ENCODE data around the gene CCBE1.

Gene CCBE1

DNA sequence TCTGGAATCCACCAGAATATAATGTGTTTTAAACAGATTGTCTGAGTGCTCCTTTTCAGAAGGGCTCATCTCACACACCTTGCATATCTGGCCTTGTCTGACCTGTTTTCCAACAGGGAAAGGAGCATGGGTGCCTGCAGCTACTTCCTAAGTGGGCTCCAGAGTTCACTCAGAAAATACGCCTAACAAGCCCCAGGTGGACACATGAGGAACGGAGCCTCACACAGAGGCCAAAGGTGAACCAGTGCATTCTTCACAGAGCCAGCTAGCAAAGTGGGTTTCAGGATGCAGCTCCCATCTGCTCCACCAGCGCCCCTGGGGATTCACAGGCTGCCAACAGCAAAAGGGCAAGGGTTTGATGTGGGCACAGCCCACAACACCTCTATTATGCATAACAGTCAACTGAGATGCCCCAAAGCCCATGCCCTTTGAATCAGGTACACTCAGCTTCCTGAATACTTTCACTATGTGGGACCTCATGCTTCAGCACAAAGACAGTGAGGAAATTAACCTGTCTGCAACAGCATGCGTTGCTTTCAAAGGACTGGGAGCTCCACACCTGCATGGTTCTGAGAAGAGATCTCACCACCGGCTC is 86.6 kb downstream of the CCBE1 start:
- Histone ChIP-seq H3K27me3 (ENCODE audit: control insufficient read depth, insufficient read depth, low read length) (no peaks in the 10 kb centered on the region), H3K9me3 (ENCODE audit: control insufficient read depth, insufficient read depth, low read length) (no peaks in the 10 kb centered on the region), H3K4me1 (ENCODE audit: control insufficient read depth, insufficient read depth, low read length) (0 out of 2 replicates have a peak, but pooled peaks cover 2% of the 10 kb centered on the region), H3K27ac (ENCODE audit: low read length) (no peak overlapping the region), H3K4me3 (ENCODE audit: low read length) (no peak overlapping the region), H3K36me3 (ENCODE audit: control insufficient read depth, insufficient read depth, low read length) (no peaks in the 10 kb centered on the region)
- no CpG with 5 or more reads among the region's 5 CpGs for WGBS (ENCODE audit: insufficient coverage, insufficient read length)
- DNase-seq (ENCODE audit: low read depth, low spot score), result no peak

DNA sequence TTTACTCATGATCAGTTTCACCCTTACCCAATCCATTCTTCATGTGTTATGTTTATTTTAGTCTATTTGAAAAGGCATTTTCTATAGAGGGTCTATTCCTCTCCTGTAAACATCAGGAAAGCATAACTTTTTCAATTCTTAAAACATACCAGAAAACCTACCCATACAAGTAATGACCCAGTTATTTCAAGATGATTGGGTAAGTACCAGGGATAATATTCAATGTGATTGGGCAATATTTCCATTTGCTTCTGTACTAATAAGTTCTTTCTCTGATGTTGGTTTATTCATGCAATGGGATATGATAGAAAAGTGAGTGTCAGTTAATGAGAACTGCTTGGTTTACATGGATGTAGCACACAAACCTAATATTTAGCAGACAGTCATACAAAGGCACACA is 87.6 kb downstream of the CCBE1 start:
- H3K27me3 ChIP-seq (ENCODE audit: control insufficient read depth, insufficient read depth, low read length), result no peaks in the 10 kb centered on the region
- H3K4me1 ChIP-seq (ENCODE audit: control insufficient read depth, insufficient read depth, low read length), result 0 out of 2 replicates have a peak, but pooled peaks cover 2% of the 10 kb centered on the region
- no peaks in the 10 kb centered on the region for H3K36me3 ChIP-seq (ENCODE audit: control insufficient read depth, insufficient read depth, low read length)
- H3K9me3 ChIP-seq (ENCODE audit: control insufficient read depth, insufficient read depth, low read length), result no peaks in the 10 kb centered on the region
- DNase-seq (ENCODE audit: low read depth, low spot score), result no peak
- no peak overlapping the region for H3K27ac ChIP-seq (ENCODE audit: low read length)
- H3K4me3 ChIP-seq (ENCODE audit: low read length), result no peak overlapping the region

DNA sequence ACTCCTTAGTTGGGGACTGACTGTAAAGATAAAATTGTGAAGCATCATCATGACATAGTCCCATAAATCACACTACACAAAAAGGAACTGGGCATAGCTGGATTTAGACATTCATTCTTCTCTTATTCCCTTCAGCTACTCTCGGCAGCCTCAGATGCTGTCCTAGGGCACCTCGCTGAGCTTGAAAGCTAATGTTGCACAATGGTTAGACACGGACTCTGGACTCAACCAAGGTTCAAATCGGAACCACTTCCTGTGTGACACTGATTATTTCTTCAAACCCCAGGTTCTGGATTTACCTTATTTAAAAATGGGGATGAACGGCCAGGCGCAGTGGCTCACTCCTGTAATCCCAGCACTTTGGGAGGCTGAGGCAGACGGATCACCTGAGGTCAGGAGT is 89.8 kb downstream of the CCBE1 start:
- no peaks in the 10 kb centered on the region for H3K36me3 ChIP-seq (ENCODE audit: control insufficient read depth, insufficient read depth, low read length)
- 0 out of 2 replicates have a peak, but pooled peaks cover 2% of the 10 kb centered on the region for H3K4me1 ChIP-seq (ENCODE audit: control insufficient read depth, insufficient read depth, low read length)
- no peak for DNase-seq (ENCODE audit: low read depth, low spot score)
- no CpG with 5 or more reads among the region's 7 CpGs for WGBS (ENCODE audit: insufficient coverage, insufficient read length)
- no peaks in the 10 kb centered on the region for H3K9me3 ChIP-seq (ENCODE audit: control insufficient read depth, insufficient read depth, low read length)
- H3K27ac ChIP-seq (ENCODE audit: low read length), result no peak overlapping the region
- no peaks in the 10 kb centered on the region for H3K27me3 ChIP-seq (ENCODE audit: control insufficient read depth, insufficient read depth, low read length)
- H3K4me3 ChIP-seq (ENCODE audit: low read length), result no peak overlapping the region

DNA sequence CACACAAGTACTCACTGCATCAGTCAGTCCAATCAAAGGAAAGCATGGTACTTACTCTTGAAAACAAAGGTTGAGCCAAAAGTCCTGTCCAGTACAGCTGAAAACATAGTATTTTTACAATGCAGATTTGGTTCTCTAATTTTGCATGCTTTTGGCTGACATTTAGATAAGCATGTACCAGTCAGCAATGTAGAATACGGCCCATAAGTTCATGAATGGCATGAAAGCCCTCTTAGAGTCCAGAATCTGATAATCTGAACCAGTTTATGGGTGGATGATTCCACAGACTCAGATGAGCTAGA is 90.2 kb downstream of the CCBE1 start:
- no peak overlapping the region for H3K27ac ChIP-seq (ENCODE audit: low read length)
- DNase-seq (ENCODE audit: low read depth, low spot score), result no peak
- H3K27me3 ChIP-seq (ENCODE audit: control insufficient read depth, insufficient read depth, low read length), result no peaks in the 10 kb centered on the region

DNA sequence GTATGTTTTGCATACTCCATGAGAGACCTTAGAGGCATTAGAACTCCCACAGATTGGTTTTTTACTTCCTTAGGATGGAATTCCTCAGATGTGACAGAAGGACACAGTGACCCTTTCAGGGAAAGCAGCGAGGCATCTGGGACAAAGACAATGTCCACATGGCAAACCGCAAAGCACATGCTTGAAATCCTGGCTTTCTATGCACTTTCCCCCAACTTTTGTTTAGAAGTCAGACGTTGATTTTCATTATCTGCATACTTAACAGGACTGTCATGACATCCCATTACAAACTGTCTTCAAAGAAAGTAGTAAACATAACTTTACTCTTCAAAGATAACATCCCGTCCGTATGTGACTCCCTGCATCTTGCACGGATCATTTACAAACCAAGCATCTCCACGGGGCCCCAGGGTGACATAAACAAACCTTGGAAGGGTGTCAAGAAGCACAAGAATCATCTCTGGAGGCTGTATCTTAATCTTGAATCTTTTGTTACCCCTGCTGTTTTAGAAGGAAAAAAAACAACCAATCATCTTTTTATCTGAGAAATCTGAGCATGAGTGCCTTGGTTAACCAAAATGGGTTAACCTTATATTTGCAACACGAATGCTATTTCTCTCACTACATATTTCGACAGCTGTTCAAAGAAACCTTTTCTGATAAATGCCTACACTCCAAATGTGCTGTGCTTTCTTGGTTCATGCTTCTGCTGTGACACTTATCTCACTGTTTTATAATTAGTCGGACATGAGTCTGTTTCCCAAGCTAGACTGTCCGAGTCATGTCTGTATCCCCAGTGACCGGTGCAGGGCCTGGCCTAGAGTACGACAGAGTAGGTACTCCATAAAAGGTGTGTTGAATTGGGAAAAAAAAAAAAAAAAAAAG is 90.8 kb downstream of the CCBE1 start:
- WGBS (ENCODE audit: insufficient coverage, insufficient read length), result no CpG with 5 or more reads among the region's 13 CpGs
- no peaks in the 10 kb centered on the region for H3K27me3 ChIP-seq (ENCODE audit: control insufficient read depth, insufficient read depth, low read length)
- H3K9me3 ChIP-seq (ENCODE audit: control insufficient read depth, insufficient read depth, low read length), result no peaks in the 10 kb centered on the region
- H3K36me3 ChIP-seq (ENCODE audit: control insufficient read depth, insufficient read depth, low read length), result no peaks in the 10 kb centered on the region
- H3K4me1 ChIP-seq (ENCODE audit: control insufficient read depth, insufficient read depth, low read length), result 0 out of 2 replicates have a peak, but pooled peaks cover 2% of the 10 kb centered on the region
- H3K4me3 ChIP-seq (ENCODE audit: low read length), result no peak overlapping the region
- no peak for DNase-seq (ENCODE audit: low read depth, low spot score)
- no peak overlapping the region for H3K27ac ChIP-seq (ENCODE audit: low read length)

More for the DNA sequence above, 90.2 kb downstream of the CCBE1 start:
- no CpG with 5 or more reads among the region's 1 CpG for WGBS (ENCODE audit: insufficient coverage, insufficient read length)
- Histone ChIP-seq H3K36me3 (ENCODE audit: control insufficient read depth, insufficient read depth, low read length) (no peaks in the 10 kb centered on the region), H3K4me3 (ENCODE audit: low read length) (no peak overlapping the region), H3K4me1 (ENCODE audit: control insufficient read depth, insufficient read depth, low read length) (0 out of 2 replicates have a peak, but pooled peaks cover 2% of the 10 kb centered on the region), H3K9me3 (ENCODE audit: control insufficient read depth, insufficient read depth, low read length) (no peaks in the 10 kb centered on the region)

DNA sequence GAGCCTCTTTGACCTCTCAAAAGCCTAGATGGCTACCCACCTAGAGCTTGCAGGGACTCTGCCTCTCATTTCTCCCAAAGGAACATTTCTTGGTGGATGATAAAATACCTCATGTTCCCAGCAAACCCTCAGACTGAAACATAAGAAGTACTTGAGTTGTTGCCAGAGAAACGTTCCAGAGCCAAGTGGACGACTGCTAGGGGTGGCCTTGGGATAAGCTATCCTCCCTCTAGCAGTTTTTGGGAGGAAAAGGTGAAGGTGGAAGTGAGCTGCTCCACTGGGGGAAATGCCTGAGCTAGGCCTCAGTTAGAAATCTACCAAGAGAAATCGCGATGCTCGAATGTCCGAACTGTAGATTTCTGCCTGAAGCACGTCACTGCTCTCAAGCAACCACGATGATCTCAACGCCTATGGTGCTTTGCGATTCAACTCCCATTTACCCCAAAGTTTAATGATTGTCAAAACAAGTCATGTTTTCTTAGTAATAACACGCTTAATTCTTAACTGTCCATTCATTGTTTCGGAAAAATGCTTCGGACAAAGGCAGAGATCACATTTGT is 91.5 kb downstream of the CCBE1 start:
- H3K9me3 ChIP-seq (ENCODE audit: control insufficient read depth, insufficient read depth, low read length), result no peaks in the 10 kb centered on the region
- no peaks in the 10 kb centered on the region for H3K36me3 ChIP-seq (ENCODE audit: control insufficient read depth, insufficient read depth, low read length)
- WGBS (ENCODE audit: insufficient coverage, insufficient read length), result no CpG with 5 or more reads among the region's 13 CpGs
- H3K27ac ChIP-seq (ENCODE audit: low read length), result no peak overlapping the region
- no peak for DNase-seq (ENCODE audit: low read depth, low spot score)
- H3K4me3 ChIP-seq (ENCODE audit: low read length), result no peak overlapping the region
- H3K4me1 ChIP-seq (ENCODE audit: control insufficient read depth, insufficient read depth, low read length), result no peaks in the 10 kb centered on the region
- no peaks in the 10 kb centered on the region for H3K27me3 ChIP-seq (ENCODE audit: control insufficient read depth, insufficient read depth, low read length)

DNA sequence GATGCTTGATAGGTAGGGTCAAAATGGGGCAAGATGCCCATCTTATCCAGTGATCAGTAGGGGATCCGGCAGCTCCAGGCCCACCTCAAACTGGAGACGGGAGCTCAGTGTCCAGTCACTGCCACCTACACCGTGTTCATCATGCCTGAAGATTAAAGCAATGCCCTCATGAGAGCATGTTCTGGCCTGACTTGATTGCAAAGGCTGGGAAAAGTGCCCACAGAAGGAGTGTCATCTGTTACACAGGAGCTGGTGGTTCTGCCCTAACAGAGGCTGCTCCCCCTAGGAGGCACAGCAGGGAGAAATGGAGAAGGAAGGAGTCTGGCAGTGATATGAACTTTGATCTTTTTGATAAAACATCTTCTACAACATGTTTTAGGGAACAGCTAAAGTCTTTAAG is 92.3 kb downstream of the CCBE1 start:
- no peak for DNase-seq (ENCODE audit: low read depth, low spot score)
- H3K36me3 ChIP-seq (ENCODE audit: control insufficient read depth, insufficient read depth, low read length), result no peaks in the 10 kb centered on the region

DNA sequence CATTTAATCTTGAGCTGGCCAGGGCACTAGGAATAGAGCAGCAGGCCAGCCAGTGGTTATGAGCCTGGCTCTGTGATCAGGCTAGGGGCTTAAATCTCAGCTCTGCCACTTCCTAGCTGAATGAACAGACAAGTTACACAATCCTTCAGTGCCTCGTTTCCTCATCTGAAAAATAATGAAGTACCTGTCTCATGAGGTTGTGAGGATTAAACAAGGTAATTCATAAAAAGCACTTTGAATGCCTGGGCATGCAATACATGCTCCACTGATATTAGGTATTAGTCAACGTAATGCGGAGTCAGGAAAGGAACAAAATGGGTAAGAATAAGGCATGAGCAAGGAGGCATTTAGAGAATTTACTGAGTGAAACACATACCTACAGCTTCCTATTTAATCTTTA is 100.2 kb downstream of the CCBE1 start:
- Histone ChIP-seq H3K4me1 (ENCODE audit: control insufficient read depth, insufficient read depth, low read length) (no peaks in the 10 kb centered on the region), H3K4me3 (ENCODE audit: low read length) (no peak overlapping the region), H3K36me3 (ENCODE audit: control insufficient read depth, insufficient read depth, low read length) (no peaks in the 10 kb centered on the region), H3K9me3 (ENCODE audit: control insufficient read depth, insufficient read depth, low read length) (no peaks in the 10 kb centered on the region), H3K27me3 (ENCODE audit: control insufficient read depth, insufficient read depth, low read length) (no peaks in the 10 kb centered on the region), H3K27ac (ENCODE audit: low read length) (no peak overlapping the region)
- DNase-seq (ENCODE audit: low read depth, low spot score), result no peak
- no CpG with 5 or more reads among the region's 3 CpGs for WGBS (ENCODE audit: insufficient coverage, insufficient read length)

More for the DNA sequence above, 92.3 kb downstream of the CCBE1 start:
- Histone ChIP-seq H3K27ac (ENCODE audit: low read length) (no peak overlapping the region), H3K27me3 (ENCODE audit: control insufficient read depth, insufficient read depth, low read length) (no peaks in the 10 kb centered on the region), H3K4me1 (ENCODE audit: control insufficient read depth, insufficient read depth, low read length) (no peaks in the 10 kb centered on the region), H3K9me3 (ENCODE audit: control insufficient read depth, insufficient read depth, low read length) (no peaks in the 10 kb centered on the region), H3K4me3 (ENCODE audit: low read length) (no peak overlapping the region)
- WGBS (ENCODE audit: insufficient coverage, insufficient read length), result no CpG with 5 or more reads among the region's 3 CpGs

DNA sequence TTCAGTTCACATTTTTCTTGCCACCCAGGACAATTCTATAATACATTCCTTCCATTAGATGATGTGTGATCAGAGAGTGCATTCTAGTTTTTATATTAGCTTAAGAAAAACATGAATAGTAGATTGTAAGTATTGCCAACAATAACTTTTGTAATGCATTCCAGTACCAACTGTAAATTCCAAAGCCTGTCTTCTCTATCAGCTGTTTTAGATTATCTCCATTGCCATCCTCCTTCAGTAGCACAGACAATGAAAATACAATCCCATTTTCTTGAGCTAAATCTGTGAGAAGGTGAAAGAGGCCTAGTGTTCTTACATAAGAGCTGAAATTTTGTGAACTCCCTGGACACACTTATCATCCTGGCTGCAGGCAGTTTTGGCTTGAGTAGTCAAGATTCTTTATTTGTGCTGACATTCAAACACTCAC is 103.9 kb downstream of the CCBE1 start:
- DNase-seq (ENCODE audit: low read depth, low spot score), result no peak
- H3K4me1 ChIP-seq (ENCODE audit: control insufficient read depth, insufficient read depth, low read length), result no peaks in the 10 kb centered on the region
- no peaks in the 10 kb centered on the region for H3K27me3 ChIP-seq (ENCODE audit: control insufficient read depth, insufficient read depth, low read length)
- no peaks in the 10 kb centered on the region for H3K36me3 ChIP-seq (ENCODE audit: control insufficient read depth, insufficient read depth, low read length)
- no peaks in the 10 kb centered on the region for H3K9me3 ChIP-seq (ENCODE audit: control insufficient read depth, insufficient read depth, low read length)
- no peak overlapping the region for H3K27ac ChIP-seq (ENCODE audit: low read length)
- H3K4me3 ChIP-seq (ENCODE audit: low read length), result no peak overlapping the region

DNA sequence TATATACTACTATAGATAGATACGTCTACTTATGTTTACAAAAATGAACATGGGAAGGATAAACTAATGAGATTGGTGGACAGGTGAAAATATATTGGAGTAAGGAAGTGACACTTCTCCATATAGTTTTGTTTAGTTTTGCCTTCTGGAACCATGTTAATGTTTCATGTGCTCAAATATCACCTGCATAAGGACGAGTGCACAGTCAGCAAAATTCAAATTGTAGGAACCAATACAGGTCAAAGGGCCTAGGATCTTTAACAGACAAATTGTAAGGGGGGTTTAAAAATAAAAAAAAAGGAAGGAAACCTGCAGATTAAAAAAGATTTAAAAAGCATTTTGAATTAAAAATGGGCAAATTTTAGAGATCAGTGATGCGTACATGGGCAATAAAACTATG is 104.6 kb downstream of the CCBE1 start:
- no peaks in the 10 kb centered on the region for H3K9me3 ChIP-seq (ENCODE audit: control insufficient read depth, insufficient read depth, low read length)
- H3K4me3 ChIP-seq (ENCODE audit: low read length), result no peak overlapping the region
- no peaks in the 10 kb centered on the region for H3K27me3 ChIP-seq (ENCODE audit: control insufficient read depth, insufficient read depth, low read length)
- no peak overlapping the region for H3K27ac ChIP-seq (ENCODE audit: low read length)
- DNase-seq (ENCODE audit: low read depth, low spot score), result no peak
- H3K4me1 ChIP-seq (ENCODE audit: control insufficient read depth, insufficient read depth, low read length), result no peaks in the 10 kb centered on the region
- H3K36me3 ChIP-seq (ENCODE audit: control insufficient read depth, insufficient read depth, low read length), result no peaks in the 10 kb centered on the region
- 100% methylated on average over 1 of the region's 3 CpGs for WGBS (ENCODE audit: insufficient coverage, insufficient read length)
